Measurements from ENCODE around the gene LCN10.
"Not testable (repeated sequence)": the region's sequence is repeated elsewhere in the genome, so short reads cannot be mapped to it uniquely, and the experiment has no call there.

LCN10 gene

GRCh38 chr9:136756134-136756438 is 13.3 kb upstream of the LCN10 start:
- FAIRE-seq (no peak), DNase-seq (ENCODE audit: extremely low spot score, insufficient read length, low read depth) (no peak)

- not testable (repeated sequence) for FAIRE-seq
Measured at GRCh38 chr9:136755302-136756133, 12.8 kb upstream of the LCN10 start.

GRCh38 chr9:136754626-136755301 is 12.0 kb upstream of the LCN10 start:
- DNase-seq (ENCODE audit: extremely low spot score, insufficient read length, low read depth) (no peak), FAIRE-seq (no peak)

More at GRCh38 chr9:136755302-136756133, 12.8 kb upstream of the LCN10 start:
- DNase-seq (ENCODE audit: extremely low spot score, insufficient read length, low read depth) = not testable (repeated sequence)

- FAIRE-seq = no peak
- DNase-seq (ENCODE audit: extremely low spot score, insufficient read length, low read depth) = no peak
Measured at GRCh38 chr9:136754059-136754572, 11.4 kb upstream of the LCN10 start.

- FAIRE-seq = no peak
- no peak for DNase-seq (ENCODE audit: extremely low spot score, insufficient read length, low read depth)
Measured at GRCh38 chr9:136753371-136754058, 10.8 kb upstream of the LCN10 start.

GRCh38 chr9:136751814-136752213 is 9.1 kb upstream of the LCN10 start:
- no peak for FAIRE-seq
- no peak for DNase-seq (ENCODE audit: extremely low spot score, insufficient read length, low read depth)

- DNase-seq (ENCODE audit: extremely low spot score, insufficient read length, low read depth) = no peak
- no peak for FAIRE-seq
Measured at GRCh38 chr9:136751244-136751643, 8.5 kb upstream of the LCN10 start.

- DNase-seq (ENCODE audit: extremely low spot score, insufficient read length, low read depth) = no peak
- FAIRE-seq = no peak
Measured at GRCh38 chr9:136750526-136750925, 7.8 kb upstream of the LCN10 start.

- no peak for FAIRE-seq
- no peak for DNase-seq (ENCODE audit: extremely low spot score, insufficient read length, low read depth)
Measured at GRCh38 chr9:136748666-136749611, 6.2 kb upstream of the LCN10 start.

- DNase-seq (ENCODE audit: extremely low spot score, insufficient read length, low read depth) (no peak), FAIRE-seq (no peak)
Measured at GRCh38 chr9:136748201-136748600, 5.5 kb upstream of the LCN10 start, which contains the start of gene LCN6. LCN6 (minus strand) TSS chr9:136748525; CDS start chr9:136748483, 42 bp downstream.

- DNase-seq (ENCODE audit: extremely low spot score, insufficient read length, low read depth) (no peak), FAIRE-seq (no peak)
Measured at GRCh38 chr9:136747161-136748060, 4.7 kb upstream of the LCN10 start.

GRCh38 chr9:136746621-136747020 is 3.9 kb upstream of the LCN10 start:
- no peak for FAIRE-seq
- no peak for DNase-seq (ENCODE audit: extremely low spot score, insufficient read length, low read depth)

GRCh38 chr9:136746155-136746490 is 3.4 kb upstream of the LCN10 start:
- FAIRE-seq = no peak
- DNase-seq (ENCODE audit: extremely low spot score, insufficient read length, low read depth) = no peak

GRCh38 chr9:136745389-136746154 is 2.8 kb upstream of the LCN10 start:
- FAIRE-seq (no peak), DNase-seq (ENCODE audit: extremely low spot score, insufficient read length, low read depth) (no peak)

GRCh38 chr9:136744773-136745172 is 2.0 kb upstream of the LCN10 start:
- FAIRE-seq = no peak
- no peak for DNase-seq (ENCODE audit: extremely low spot score, insufficient read length, low read depth)

GRCh38 chr9:136743639-136744211 is 985 bp upstream of the LCN10 start:
- DNase-seq (ENCODE audit: extremely low spot score, insufficient read length, low read depth) (no peak), FAIRE-seq (no peak)

- FAIRE-seq = peak; percentile 73
Measured at GRCh38 chr9:136741883-136742571, 713 bp downstream of the LCN10 start.

More at GRCh38 chr9:136741883-136742571, 713 bp downstream of the LCN10 start:
- DNase-seq (ENCODE audit: extremely low spot score, insufficient read length, low read depth) = no peak
